Astrocyte (in vitro differentiated cells and primary cell): ENCODE measurements around the gene TWIST2. TPM values are rescaled to one million over a fixed set of nuclear protein-coding genes. Genes with fewer than 3 reads are reported as not detected.
A peak's percentile ranks its signal among the peaks of the same experiment; 100 is the strongest.

Source experiments
- DNase-seq: peaks from one replicate; pipeline ENCODE4 v3.0.0-alpha.2; 2010; ENCODE audit warnings: low read depth
- FAIRE-seq: peaks from 2 replicates; lab custom pipeline; 2011; peaks lifted over from hg19 to GRCh38; lab: Jason Lieb, UNC
- H2AFZ ChIP-seq: 2 replicates; pipeline ENCODE4 v1.6.0; 2012; ENCODE audit warnings: low read depth, low read length, inconsistent platforms
- H3K27ac ChIP-seq: 2 replicates; pipeline ENCODE4 v1.5.1; 2011; ENCODE audit warnings: low read depth, low read length, inconsistent platforms
- H3K27me3 ChIP-seq: 2 replicates; pipeline ENCODE4 v1.6.0; 2011; ENCODE audit warnings: low read length, inconsistent platforms; ENCODE audit not compliant: insufficient read depth
- H3K36me3 ChIP-seq: 2 replicates; pipeline ENCODE4 v1.5.1; 2011; ENCODE audit warnings: low read length, inconsistent platforms; ENCODE audit not compliant: insufficient read depth
- H3K4me1 ChIP-seq: 2 replicates; pipeline ENCODE4 v1.5.1; 2011; ENCODE audit warnings: low read length, inconsistent platforms; ENCODE audit not compliant: insufficient read depth
- H3K4me2 ChIP-seq: 2 replicates; pipeline ENCODE4 v1.6.0; 2012; ENCODE audit warnings: low read length, inconsistent platforms
- H3K4me3 ChIP-seq: 2 replicates; pipeline ENCODE4 v1.5.1; 2011; ENCODE audit warnings: low read depth, mild to moderate bottlenecking, low read length, inconsistent platforms; ENCODE audit not compliant: insufficient read depth
- H3K79me2 ChIP-seq: 2 replicates; pipeline ENCODE4 v1.6.0; 2012; ENCODE audit warnings: mild to moderate bottlenecking, low read length, inconsistent platforms; ENCODE audit not compliant: insufficient read depth
- H3K9ac ChIP-seq: 2 replicates; pipeline ENCODE4 v1.6.0; 2012; ENCODE audit warnings: mild to moderate bottlenecking, low read length, inconsistent platforms
- H3K9me3 ChIP-seq: 2 replicates; pipeline ENCODE4 v1.5.1; 2012; ENCODE audit warnings: low read depth, mild to moderate bottlenecking, low read length, inconsistent platforms; ENCODE audit not compliant: insufficient read depth
- H4K20me1 ChIP-seq: 2 replicates; pipeline ENCODE4 v1.6.0; 2012; ENCODE audit warnings: low read length, inconsistent platforms; ENCODE audit not compliant: insufficient read depth
- H3K27ac Mint-ChIP-seq: one replicate; pipeline ENCODE4 v1.8.0; 2021; ENCODE audit warnings: mild to moderate bottlenecking, mixed read lengths; ENCODE audit not compliant: unreplicated experiment
- H3K27me3 Mint-ChIP-seq: one replicate; pipeline ENCODE4 v1.8.0; 2021; ENCODE audit warnings: low read depth, mixed read lengths; ENCODE audit not compliant: unreplicated experiment
- H3K36me3 Mint-ChIP-seq: one replicate; pipeline ENCODE4 v1.8.0; 2021; ENCODE audit warnings: low read depth, mixed read lengths; ENCODE audit not compliant: unreplicated experiment
- H3K4me1 Mint-ChIP-seq: one replicate; pipeline ENCODE4 v1.8.0; 2021; ENCODE audit warnings: low read depth, mixed read lengths; ENCODE audit not compliant: unreplicated experiment
- H3K4me3 Mint-ChIP-seq: one replicate; pipeline ENCODE4 v1.8.0; 2021; ENCODE audit warnings: mild to moderate bottlenecking, moderate library complexity, mixed read lengths; ENCODE audit not compliant: unreplicated experiment
- H3K9me3 Mint-ChIP-seq: one replicate; pipeline ENCODE4 v1.8.0; 2021; ENCODE audit warnings: mild to moderate bottlenecking, mixed read lengths; ENCODE audit not compliant: unreplicated experiment
- EZH2 ChIP-seq: IDR thresholded peaks from 2 replicates; pipeline ENCODE4 v1.6.1; 2012; ENCODE audit warnings: mild to moderate bottlenecking, low read length, inconsistent platforms; ENCODE audit not compliant: insufficient read depth
- total RNA-seq: library from RNA; stranded (reverse); gene quantifications from 2 replicates; pipeline ENCODE4 v1.2.1, GENCODE V29; 2021
- TF ChIP-seq, protein P1 (sequence below): IDR thresholded peaks from 2 replicates; pipeline ENCODE4 v1.5.1; 2011; ENCODE audit warnings: low read depth, mild to moderate bottlenecking, inconsistent platforms, low read length, moderate library complexity; ENCODE audit not compliant: insufficient read depth

Gene TWIST2
- total RNA-seq, 1 donor from 2014 or later, result 3.2 TPM

DNA sequence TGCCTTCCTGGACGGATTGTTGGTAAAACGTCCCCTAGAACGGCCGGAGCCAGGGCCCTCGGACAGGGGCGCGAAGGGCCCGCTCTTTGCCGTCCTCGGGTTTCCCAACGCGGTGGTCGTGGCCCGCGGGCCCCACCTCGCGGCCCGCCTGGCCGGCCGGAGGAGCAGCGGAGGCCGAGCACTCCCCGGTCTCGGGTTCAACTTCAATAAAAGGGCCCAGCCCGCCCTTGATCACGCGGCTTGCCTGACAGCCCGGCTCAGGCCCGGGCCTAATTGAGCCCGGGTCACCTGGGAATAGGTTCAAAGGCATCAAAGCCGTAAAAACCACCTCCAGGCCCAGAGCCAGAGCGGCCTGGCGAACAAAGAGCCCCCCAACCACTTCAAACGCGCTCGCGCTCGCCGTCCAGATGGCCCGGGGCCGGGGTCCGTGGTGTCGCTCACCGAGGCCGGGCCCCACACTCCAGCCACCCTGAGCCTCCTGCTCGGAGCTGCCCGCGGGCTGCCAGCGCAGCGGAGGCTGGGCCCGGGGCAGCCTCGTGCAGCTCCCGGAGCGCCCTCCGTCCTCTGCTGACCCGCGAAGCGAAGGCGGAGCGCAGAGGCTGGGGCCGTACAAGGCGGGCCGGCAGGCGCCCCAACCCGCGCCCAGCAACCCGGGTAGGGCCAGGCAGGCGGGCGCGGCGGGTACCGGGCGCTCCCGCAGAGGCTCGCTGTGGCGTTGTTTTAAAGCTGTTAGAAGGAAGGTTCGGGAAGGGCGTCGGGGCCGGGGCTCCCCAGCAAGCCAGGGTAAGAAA, 1.1 kb upstream of the TWIST2 start:
- H3K4me3 Mint-ChIP-seq, result no peak overlapping the region
- H2AFZ ChIP-seq, result peak overlapping the region; percentile 76
- H3K27me3 Mint-ChIP-seq, result peaks cover 51% of the 10 kb centered on the region
- peaks cover 2% of the 10 kb centered on the region for H3K9me3 Mint-ChIP-seq
- peaks cover 25% of the 10 kb centered on the region for H4K20me1 ChIP-seq
- peak overlapping the region; percentile 93 for H3K4me3 ChIP-seq
- H3K79me2 ChIP-seq, result peaks cover 47% of the 10 kb centered on the region
- H3K4me2 ChIP-seq, result peak overlapping the region; percentile 97
- FAIRE-seq (no peak), DNase-seq (peak; percentile 35)
- H3K4me1 Mint-ChIP-seq, result no peaks in the 10 kb centered on the region
- H3K27ac Mint-ChIP-seq, result no peak overlapping the region
- H3K27ac ChIP-seq, result peak overlapping the region; percentile 74
- no peaks in the 10 kb centered on the region for H3K9me3 ChIP-seq
- peaks cover 2% of the 10 kb centered on the region for H3K36me3 ChIP-seq
- peak overlapping the region; percentile 83 for H3K9ac ChIP-seq
- peaks cover 14% of the 10 kb centered on the region for H3K4me1 ChIP-seq
- no peaks in the 10 kb centered on the region for H3K36me3 Mint-ChIP-seq
- TF ChIP-seq, protein P1, sequence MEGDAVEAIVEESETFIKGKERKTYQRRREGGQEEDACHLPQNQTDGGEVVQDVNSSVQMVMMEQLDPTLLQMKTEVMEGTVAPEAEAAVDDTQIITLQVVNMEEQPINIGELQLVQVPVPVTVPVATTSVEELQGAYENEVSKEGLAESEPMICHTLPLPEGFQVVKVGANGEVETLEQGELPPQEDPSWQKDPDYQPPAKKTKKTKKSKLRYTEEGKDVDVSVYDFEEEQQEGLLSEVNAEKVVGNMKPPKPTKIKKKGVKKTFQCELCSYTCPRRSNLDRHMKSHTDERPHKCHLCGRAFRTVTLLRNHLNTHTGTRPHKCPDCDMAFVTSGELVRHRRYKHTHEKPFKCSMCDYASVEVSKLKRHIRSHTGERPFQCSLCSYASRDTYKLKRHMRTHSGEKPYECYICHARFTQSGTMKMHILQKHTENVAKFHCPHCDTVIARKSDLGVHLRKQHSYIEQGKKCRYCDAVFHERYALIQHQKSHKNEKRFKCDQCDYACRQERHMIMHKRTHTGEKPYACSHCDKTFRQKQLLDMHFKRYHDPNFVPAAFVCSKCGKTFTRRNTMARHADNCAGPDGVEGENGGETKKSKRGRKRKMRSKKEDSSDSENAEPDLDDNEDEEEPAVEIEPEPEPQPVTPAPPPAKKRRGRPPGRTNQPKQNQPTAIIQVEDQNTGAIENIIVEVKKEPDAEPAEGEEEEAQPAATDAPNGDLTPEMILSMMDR, result no peak
- no peak for TF ChIP-seq EZH2
- H3K27me3 ChIP-seq, result peaks cover 3% of the 10 kb centered on the region

DNA sequence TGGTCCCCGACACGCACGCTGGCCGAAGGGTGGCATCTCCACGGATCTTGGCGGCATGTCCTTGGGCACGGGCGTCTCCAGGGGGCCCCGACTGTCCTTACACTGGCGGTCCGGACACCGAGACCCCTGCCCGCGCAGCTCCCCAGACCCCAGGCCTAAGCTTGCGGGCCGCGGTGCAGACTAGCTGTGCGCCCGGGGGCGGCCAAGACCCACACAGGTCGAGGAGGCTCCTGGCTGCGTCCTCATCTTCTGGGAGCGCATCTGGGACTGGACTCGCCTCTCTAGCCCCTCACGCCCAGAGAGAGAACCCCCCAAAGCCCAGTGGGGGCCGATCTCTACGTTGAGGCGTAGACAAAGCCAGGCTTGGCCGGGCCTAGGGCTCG, 475 bp upstream of the TWIST2 start:
- Histone ChIP-seq H3K4me2 (peak overlapping the region; percentile 97), H3K9me3 (no peaks in the 10 kb centered on the region), H3K9ac (peak overlapping the region; percentile 83), H3K36me3 (peaks cover 6% of the 10 kb centered on the region), H2AFZ (peak overlapping the region; percentile 76), H3K4me1 (peaks cover 14% of the 10 kb centered on the region), H3K27me3 (peaks cover 3% of the 10 kb centered on the region), H4K20me1 (peaks cover 26% of the 10 kb centered on the region), H3K27ac (peak overlapping the region; percentile 74), H3K4me3 (peak overlapping the region; percentile 93), H3K79me2 (peaks cover 53% of the 10 kb centered on the region)
- peaks cover 2% of the 10 kb centered on the region for H3K9me3 Mint-ChIP-seq
- no peaks in the 10 kb centered on the region for H3K4me1 Mint-ChIP-seq
- no peak for TF ChIP-seq EZH2
- TF ChIP-seq, protein P1, result no peak
- no peak overlapping the region for H3K4me3 Mint-ChIP-seq
- H3K36me3 Mint-ChIP-seq, result no peaks in the 10 kb centered on the region
- no peak overlapping the region for H3K27ac Mint-ChIP-seq
- FAIRE-seq (no peak), DNase-seq (no peak)
- H3K27me3 Mint-ChIP-seq, result peaks cover 51% of the 10 kb centered on the region

- Mint-ChIP-seq H3K27me3 (peaks cover 49% of the 10 kb centered on the region), H3K9me3 (peaks cover 3% of the 10 kb centered on the region), H3K36me3 (no peaks in the 10 kb centered on the region), H3K4me3 (peak overlapping the region; percentile 84), H3K4me1 (no peaks in the 10 kb centered on the region), H3K27ac (no peak overlapping the region)
- Histone ChIP-seq H2AFZ (peak overlapping the region; percentile 96), H3K79me2 (peaks cover 65% of the 10 kb centered on the region), H3K9ac (peak overlapping the region; percentile 83), H3K4me2 (peak overlapping the region; percentile 97), H3K4me3 (peak overlapping the region; percentile 93), H3K27me3 (peaks cover 3% of the 10 kb centered on the region), H3K9me3 (no peaks in the 10 kb centered on the region), H3K27ac (peak overlapping the region; percentile 56), H3K4me1 (peaks cover 14% of the 10 kb centered on the region), H3K36me3 (peaks cover 7% of the 10 kb centered on the region), H4K20me1 (peaks cover 26% of the 10 kb centered on the region)
- TF ChIP-seq EZH2, result no peak
- TF ChIP-seq, protein P1, result no peak
- no peak for FAIRE-seq
- DNase-seq, result no peak
These were observed 748 bp downstream of the TWIST2 start for GRCh38 chr2:238848691-238848975.
